ENCODE measurements around the gene MSH2.
"Not testable (repeated sequence)": the region's sequence is repeated elsewhere in the genome, so short reads cannot be mapped to it uniquely, and the experiment has no call there.

- TF ChIP-seq FOXP2 (optimal IDR thresholded peaks at IDR 0.05; ENCODE audit: control extremely low read depth, extremely low read length, insufficient read depth); POLR2AphosphoS5 (IDR thresholded peaks at IDR 0.05; ENCODE audit: borderline replicate concordance, low read depth, low read length): not testable (repeated sequence)
These were observed 30.1 kb downstream of the MSH2 start for GRCh38 chr2:47433006-47433405.

Data from SK-N-MC (cell line).